HepG2 (cell line): ENCODE results near the gene AP2A2. TPM values are rescaled to one million over a fixed set of nuclear protein-coding genes. Genes with fewer than 3 reads are reported as not detected.

Source experiments
- HCFC1 ChIP-seq: fragments of 150-350 bp; IDR thresholded peaks from 2 replicates; pipeline ENCODE4 v1.6.1; 2014; ENCODE audit warnings: low read depth, low read length
- KLF13 ChIP-seq: sonication (generic); formaldehyde crosslinking; IDR thresholded peaks from 2 replicates; pipeline ENCODE4 v1.4.0; 2020; ENCODE audit warnings: mild to moderate bottlenecking, missing genetic modification reagents
- SAP130 ChIP-seq: IDR thresholded peaks from 2 replicates; pipeline ENCODE4 v1.6.1; 2016; ENCODE audit warnings: low read depth
- TBL1XR1 ChIP-seq: fragments of 150-350 bp; IDR thresholded peaks from 2 replicates; pipeline ENCODE4 v1.6.1; 2014; ENCODE audit warnings: borderline replicate concordance, low read length; ENCODE audit not compliant: partially characterized antibody
- ZNF124 ChIP-seq: sonication (generic); formaldehyde crosslinking; IDR thresholded peaks from 2 replicates; pipeline ENCODE4 v1.4.0; 2020; ENCODE audit warnings: missing genetic modification reagents
- ZNF510 ChIP-seq: sonication (generic); formaldehyde crosslinking; IDR thresholded peaks from 2 replicates; pipeline ENCODE4 v1.4.0; 2020; ENCODE audit warnings: low read depth, mild to moderate bottlenecking, missing genetic modification reagents
- ZNF589 ChIP-seq: sonication (generic); formaldehyde crosslinking; conservative IDR thresholded peaks from 2 replicates; pipeline ENCODE4 v1.8.0; 2022; ENCODE audit warnings: mild to moderate bottlenecking, moderate library complexity, missing genetic modification reagents
- ZNF841 ChIP-seq: sonication (generic); formaldehyde crosslinking; IDR thresholded peaks from 2 replicates; pipeline ENCODE4 v1.8.1; 2023; ENCODE audit warnings: missing genetic modification reagents, borderline replicate concordance
- ZSCAN21 ChIP-seq: sonication (generic); formaldehyde crosslinking; IDR thresholded peaks from 2 replicates; pipeline ENCODE4 v1.8.0; 2022; ENCODE audit warnings: mild to moderate bottlenecking, missing genetic modification reagents, moderate library complexity, borderline replicate concordance
- polyA plus RNA-seq, 8 experiments: library from polyadenylated mRNA; depleted of rRNA in 3 of 8; stranded (reverse) in 7 of 8; unstranded in 1 of 8; fragments of >200 nt; fragmentation: Illumina TruSeq in 4 of 8; extraction: Trizol in 4 of 8; gene quantifications; 2 replicates each; pipeline versions ENCODE4 v1.2.1 to v1.2.3, GENCODE V29; 2011 to 2016; ENCODE audit warnings: low read depth in 4 of 8, missing spikeins in 1 of 8, mixed read lengths in 1 of 8; ENCODE audit not compliant: insufficient read depth in 1 of 8
- total RNA-seq, 5 experiments: library from RNA; depleted of rRNA; stranded (reverse); fragments of >200 nt; fragmentation: Illumina TruSeq; extraction: Trizol; gene quantifications; 2 replicates each; pipeline ENCODE4 v1.2.3, GENCODE V29; 2016; ENCODE audit warnings: low read depth in 1 of 5
- TF ChIP-seq, protein P1 (sequence below): sonication (generic); formaldehyde crosslinking; IDR thresholded peaks from 2 replicates; pipeline ENCODE4 v1.5.1; 2020; ENCODE audit warnings: mild to moderate bottlenecking, missing genetic modification reagents, moderate library complexity
- TF ChIP-seq, protein P2 (sequence below): IDR thresholded peaks from 2 replicates; pipeline ENCODE4 v1.6.1; 2016; ENCODE audit warnings: missing biosample characterization, missing genetic modification reagents, low read depth
- TF ChIP-seq, protein P3 (sequence below): sonication (generic); formaldehyde crosslinking; IDR thresholded peaks from 2 replicates; pipeline ENCODE4 v1.9.0; 2022; ENCODE audit warnings: missing genetic modification reagents, mild to moderate bottlenecking, borderline replicate concordance
- TF ChIP-seq, protein P4 (sequence below): sonication (generic); formaldehyde crosslinking; IDR thresholded peaks from 2 replicates; pipeline ENCODE4 v1.5.1; 2020; ENCODE audit warnings: missing genetic modification reagents, mild to moderate bottlenecking, borderline replicate concordance
- TF ChIP-seq, protein P5 (sequence below): sonication (generic); formaldehyde crosslinking; IDR thresholded peaks from 2 replicates; pipeline ENCODE4 v1.8.0; 2022; ENCODE audit warnings: mild to moderate bottlenecking, missing genetic modification reagents, borderline replicate concordance
- TF ChIP-seq, protein P6 (sequence below): IDR thresholded peaks from 2 replicates; pipeline ENCODE4 v1.6.1; 2012; ENCODE audit warnings: inconsistent platforms
- TF ChIP-seq, protein P7 (sequence below): sonication (generic); formaldehyde crosslinking; IDR thresholded peaks from 2 replicates; pipeline ENCODE4 v1.8.0; 2022; ENCODE audit warnings: mild to moderate bottlenecking, missing genetic modification reagents

Gene AP2A2
- total and polyA plus RNA-seq, 2 of the 13 experiments (the other 11 are each of a cell fraction or from before 2014, with no cell fraction given), result 25.7 to 75.7 TPM

DNA sequence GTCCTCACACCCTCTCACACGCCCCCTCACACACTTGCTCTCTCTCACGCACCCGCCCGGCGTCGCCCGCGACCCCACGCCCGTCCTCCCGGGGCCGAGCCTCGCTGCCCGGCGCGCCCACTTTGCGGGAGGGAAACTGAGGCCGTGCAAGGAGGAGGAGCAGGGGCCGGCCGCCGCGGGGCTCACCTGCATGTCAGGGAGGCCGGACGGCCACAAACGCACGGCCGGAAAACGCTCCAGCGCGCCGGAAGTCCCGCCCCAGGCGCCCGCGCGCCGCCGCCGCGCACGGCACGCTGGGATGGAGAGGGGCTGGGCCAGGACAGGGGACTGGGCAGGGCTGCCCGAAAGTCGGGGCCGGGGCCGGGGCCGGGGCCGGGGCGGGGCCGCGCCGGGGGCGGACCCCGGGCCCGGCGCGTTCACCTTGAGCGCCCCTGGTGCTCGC, 15.1 kb upstream of the AP2A2 start, which contains the start of gene CHID1 (continued):
- TF ChIP-seq, protein P1, sequence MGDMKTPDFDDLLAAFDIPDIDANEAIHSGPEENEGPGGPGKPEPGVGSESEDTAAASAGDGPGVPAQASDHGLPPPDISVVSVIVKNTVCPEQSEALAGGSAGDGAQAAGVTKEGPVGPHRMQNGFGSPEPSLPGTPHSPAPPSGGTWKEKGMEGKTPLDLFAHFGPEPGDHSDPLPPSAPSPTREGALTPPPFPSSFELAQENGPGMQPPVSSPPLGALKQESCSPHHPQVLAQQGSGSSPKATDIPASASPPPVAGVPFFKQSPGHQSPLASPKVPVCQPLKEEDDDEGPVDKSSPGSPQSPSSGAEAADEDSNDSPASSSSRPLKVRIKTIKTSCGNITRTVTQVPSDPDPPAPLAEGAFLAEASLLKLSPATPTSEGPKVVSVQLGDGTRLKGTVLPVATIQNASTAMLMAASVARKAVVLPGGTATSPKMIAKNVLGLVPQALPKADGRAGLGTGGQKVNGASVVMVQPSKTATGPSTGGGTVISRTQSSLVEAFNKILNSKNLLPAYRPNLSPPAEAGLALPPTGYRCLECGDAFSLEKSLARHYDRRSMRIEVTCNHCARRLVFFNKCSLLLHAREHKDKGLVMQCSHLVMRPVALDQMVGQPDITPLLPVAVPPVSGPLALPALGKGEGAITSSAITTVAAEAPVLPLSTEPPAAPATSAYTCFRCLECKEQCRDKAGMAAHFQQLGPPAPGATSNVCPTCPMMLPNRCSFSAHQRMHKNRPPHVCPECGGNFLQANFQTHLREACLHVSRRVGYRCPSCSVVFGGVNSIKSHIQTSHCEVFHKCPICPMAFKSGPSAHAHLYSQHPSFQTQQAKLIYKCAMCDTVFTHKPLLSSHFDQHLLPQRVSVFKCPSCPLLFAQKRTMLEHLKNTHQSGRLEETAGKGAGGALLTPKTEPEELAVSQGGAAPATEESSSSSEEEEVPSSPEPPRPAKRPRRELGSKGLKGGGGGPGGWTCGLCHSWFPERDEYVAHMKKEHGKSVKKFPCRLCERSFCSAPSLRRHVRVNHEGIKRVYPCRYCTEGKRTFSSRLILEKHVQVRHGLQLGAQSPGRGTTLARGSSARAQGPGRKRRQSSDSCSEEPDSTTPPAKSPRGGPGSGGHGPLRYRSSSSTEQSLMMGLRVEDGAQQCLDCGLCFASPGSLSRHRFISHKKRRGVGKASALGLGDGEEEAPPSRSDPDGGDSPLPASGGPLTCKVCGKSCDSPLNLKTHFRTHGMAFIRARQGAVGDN (CRISPR knock-in tag), result peak; percentile 80
- TF ChIP-seq, protein P2, sequence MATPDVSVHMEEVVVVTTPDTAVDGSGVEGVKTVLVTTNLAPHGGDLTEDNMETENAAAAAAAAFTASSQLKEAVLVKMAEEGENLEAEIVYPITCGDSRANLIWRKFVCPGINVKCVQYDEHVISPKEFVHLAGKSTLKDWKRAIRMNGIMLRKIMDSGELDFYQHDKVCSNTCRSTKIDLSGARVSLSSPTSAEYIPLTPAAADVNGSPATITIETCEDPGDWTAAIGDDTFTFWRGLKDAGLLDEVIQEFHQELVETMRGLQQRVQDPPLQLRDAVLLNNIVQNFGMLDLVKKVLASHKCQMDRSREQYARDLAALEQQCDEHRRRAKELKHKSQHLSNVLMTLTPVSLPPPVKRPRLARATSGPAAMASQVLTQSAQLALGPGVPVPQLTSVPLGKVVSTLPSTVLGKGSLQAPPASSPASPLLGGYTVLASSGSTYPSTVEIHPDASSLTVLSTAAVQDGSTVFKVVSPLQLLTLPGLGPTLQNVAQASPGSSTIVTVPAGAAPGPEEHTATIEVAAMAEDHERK (CRISPR knock-in tag), result peak; percentile 78
- TF ChIP-seq SAP130 (CRISPR knock-in tag), result peak; percentile 92
- TF ChIP-seq, protein P3, sequence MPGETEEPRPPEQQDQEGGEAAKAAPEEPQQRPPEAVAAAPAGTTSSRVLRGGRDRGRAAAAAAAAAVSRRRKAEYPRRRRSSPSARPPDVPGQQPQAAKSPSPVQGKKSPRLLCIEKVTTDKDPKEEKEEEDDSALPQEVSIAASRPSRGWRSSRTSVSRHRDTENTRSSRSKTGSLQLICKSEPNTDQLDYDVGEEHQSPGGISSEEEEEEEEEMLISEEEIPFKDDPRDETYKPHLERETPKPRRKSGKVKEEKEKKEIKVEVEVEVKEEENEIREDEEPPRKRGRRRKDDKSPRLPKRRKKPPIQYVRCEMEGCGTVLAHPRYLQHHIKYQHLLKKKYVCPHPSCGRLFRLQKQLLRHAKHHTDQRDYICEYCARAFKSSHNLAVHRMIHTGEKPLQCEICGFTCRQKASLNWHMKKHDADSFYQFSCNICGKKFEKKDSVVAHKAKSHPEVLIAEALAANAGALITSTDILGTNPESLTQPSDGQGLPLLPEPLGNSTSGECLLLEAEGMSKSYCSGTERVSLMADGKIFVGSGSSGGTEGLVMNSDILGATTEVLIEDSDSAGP, result peak; percentile 75; the same call in 1 of the 2 replicates
- TF ChIP-seq, protein P4, sequence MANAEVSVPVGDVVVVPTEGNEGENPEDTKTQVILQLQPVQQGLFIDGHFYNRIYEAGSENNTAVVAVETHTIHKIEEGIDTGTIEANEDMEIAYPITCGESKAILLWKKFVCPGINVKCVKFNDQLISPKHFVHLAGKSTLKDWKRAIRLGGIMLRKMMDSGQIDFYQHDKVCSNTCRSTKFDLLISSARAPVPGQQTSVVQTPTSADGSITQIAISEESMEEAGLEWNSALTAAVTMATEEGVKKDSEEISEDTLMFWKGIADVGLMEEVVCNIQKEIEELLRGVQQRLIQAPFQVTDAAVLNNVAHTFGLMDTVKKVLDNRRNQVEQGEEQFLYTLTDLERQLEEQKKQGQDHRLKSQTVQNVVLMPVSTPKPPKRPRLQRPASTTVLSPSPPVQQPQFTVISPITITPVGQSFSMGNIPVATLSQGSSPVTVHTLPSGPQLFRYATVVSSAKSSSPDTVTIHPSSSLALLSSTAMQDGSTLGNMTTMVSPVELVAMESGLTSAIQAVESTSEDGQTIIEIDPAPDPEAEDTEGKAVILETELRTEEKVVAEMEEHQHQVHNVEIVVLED (CRISPR knock-in tag), result peak; percentile 91
- peak; percentile 74; the same call in 1 of the 2 replicates for TF ChIP-seq KLF13 (CRISPR knock-in tag)
- TF ChIP-seq ZNF841 (CRISPR knock-in tag), result no peak
- TF ChIP-seq, protein P5, sequence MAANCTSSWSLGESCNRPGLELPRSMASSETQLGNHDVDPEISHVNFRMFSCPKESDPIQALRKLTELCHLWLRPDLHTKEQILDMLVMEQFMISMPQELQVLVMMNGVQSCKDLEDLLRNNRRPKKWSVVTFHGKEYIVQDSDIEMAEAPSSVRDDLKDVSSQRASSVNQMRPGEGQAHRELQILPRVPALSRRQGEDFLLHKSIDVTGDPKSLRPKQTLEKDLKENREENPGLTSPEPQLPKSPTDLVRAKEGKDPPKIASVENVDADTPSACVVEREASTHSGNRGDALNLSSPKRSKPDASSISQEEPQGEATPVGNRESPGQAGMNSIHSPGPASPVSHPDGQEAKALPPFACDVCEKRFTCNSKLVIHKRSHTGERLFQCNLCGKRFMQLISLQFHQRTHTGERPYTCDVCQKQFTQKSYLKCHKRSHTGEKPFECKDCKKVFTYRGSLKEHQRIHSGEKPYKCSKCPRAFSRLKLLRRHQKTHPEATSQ (CRISPR knock-in tag), result no peak
- TF ChIP-seq, protein P6, sequence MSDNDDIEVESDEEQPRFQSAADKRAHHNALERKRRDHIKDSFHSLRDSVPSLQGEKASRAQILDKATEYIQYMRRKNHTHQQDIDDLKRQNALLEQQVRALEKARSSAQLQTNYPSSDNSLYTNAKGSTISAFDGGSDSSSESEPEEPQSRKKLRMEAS, result peak; percentile 82
- TF ChIP-seq, protein P7, sequence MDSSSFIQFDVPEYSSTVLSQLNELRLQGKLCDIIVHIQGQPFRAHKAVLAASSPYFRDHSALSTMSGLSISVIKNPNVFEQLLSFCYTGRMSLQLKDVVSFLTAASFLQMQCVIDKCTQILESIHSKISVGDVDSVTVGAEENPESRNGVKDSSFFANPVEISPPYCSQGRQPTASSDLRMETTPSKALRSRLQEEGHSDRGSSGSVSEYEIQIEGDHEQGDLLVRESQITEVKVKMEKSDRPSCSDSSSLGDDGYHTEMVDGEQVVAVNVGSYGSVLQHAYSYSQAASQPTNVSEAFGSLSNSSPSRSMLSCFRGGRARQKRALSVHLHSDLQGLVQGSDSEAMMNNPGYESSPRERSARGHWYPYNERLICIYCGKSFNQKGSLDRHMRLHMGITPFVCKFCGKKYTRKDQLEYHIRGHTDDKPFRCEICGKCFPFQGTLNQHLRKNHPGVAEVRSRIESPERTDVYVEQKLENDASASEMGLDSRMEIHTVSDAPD (CRISPR knock-in tag), result no peak
- 0 out of 2 replicates have a peak, but pooled peaks have one; percentile 12 for TF ChIP-seq ZNF124 (CRISPR knock-in tag)
- TF ChIP-seq ZNF510 (CRISPR knock-in tag), result no peak
- TF ChIP-seq ZNF589 (CRISPR knock-in tag), result no peak
- peak; percentile 84; the same call in 1 of the 2 replicates for TF ChIP-seq ZSCAN21
- TF ChIP-seq TBL1XR1, result no peak
- TF ChIP-seq HCFC1, result 0 out of 2 replicates have a peak, but pooled peaks have one; percentile 21
